B cell (primary cell): ENCODE measurements around the gene SOD3. TPM values are rescaled to one million over a fixed set of nuclear protein-coding genes. Genes with fewer than 3 reads are reported as not detected.

Source experiments
- ATAC-seq: fragments of 200-7000 bp; cut with Tn5 transposase; one replicate; pipeline ENCODE4 v1.10.0; 2021; ENCODE audit warnings: low read depth, mild to moderate bottlenecking, moderate number of reproducible peaks, moderate library complexity
- CTCF ChIA-PET: fragments of 350-600 bp; sonication (Branson Sonifier 250); formaldehyde crosslinking; loops from one replicate; lab custom pipeline; 2021; ENCODE audit warnings: antibody characterized with exemption, inconsistent platforms; lab: Charles Lee
- POLR2A ChIA-PET: fragments of 350-600 bp; sonication (Branson Sonifier 250); formaldehyde crosslinking; loops from one replicate; lab custom pipeline; 2021; ENCODE audit warnings: antibody characterized with exemption; lab: Charles Lee
- DNase-seq: peaks from one replicate; pipeline ENCODE4 v3.0.0; 2013
- H2AFZ ChIP-seq: 2 replicates; pipeline ENCODE4 v1.6.1; 2012; ENCODE audit warnings: mild to moderate bottlenecking, low read depth, low read length; ENCODE audit not compliant: insufficient read depth, poor library complexity, severe bottlenecking
- H3K27ac ChIP-seq, 2 donors: 1 replicate in 1 of 2; 2 replicates in 1 of 2; pipeline ENCODE4 v1.5.1; 2012 to 2013; ENCODE audit warnings: low read length in 2 of 2, mild to moderate bottlenecking in 2 of 2, moderate library complexity in 1 of 2
- H3K27me3 ChIP-seq, 4 experiments: fragments of 200-600 bp in 1 of 4; sonication (generic) in 1 of 4; replicated peaks in 1 of 4; 1 replicate in 2 of 4; 2 replicates in 2 of 4; pipeline versions ENCODE4 v1.6.1 to v1.7.0; 2013 to 2016; ENCODE audit warnings: low read length in 3 of 4, mild to moderate bottlenecking in 2 of 4, mixed read lengths in 1 of 4, moderate library complexity in 1 of 4; ENCODE audit not compliant: insufficient read depth in 4 of 4, control insufficient read depth in 3 of 4; ENCODE audit errors: control extremely low read depth in 1 of 4
- H3K36me3 ChIP-seq, 2 experiments: replicated peaks in 1 of 2; 1 replicate in 1 of 2; 2 replicates in 1 of 2; pipeline versions ENCODE4 v1.6.1 to v1.7.1; 2013; ENCODE audit warnings: low read length in 1 of 2; ENCODE audit not compliant: insufficient read depth in 2 of 2, control insufficient read depth in 1 of 2; ENCODE audit errors: control extremely low read depth in 1 of 2, extremely low read depth in 1 of 2
- H3K4me1 ChIP-seq, 2 donors: fragments of 200-600 bp in 1 of 2; sonication (generic) in 1 of 2; 1 replicate in 1 of 2; 2 replicates in 1 of 2; pipeline versions ENCODE4 v1.5.1 to v1.6.1; 2013 to 2017; ENCODE audit warnings: low read length in 2 of 2; ENCODE audit not compliant: control insufficient read depth in 2 of 2, insufficient read depth in 2 of 2
- H3K4me2 ChIP-seq: replicated peaks from 2 replicates; pipeline ENCODE3; 2012; ENCODE audit warnings: mild to moderate bottlenecking, low read depth, low read length; ENCODE audit not compliant: poor library complexity, severe bottlenecking
- H3K4me3 ChIP-seq, 5 experiments: fragments of 200-600 bp in 1 of 5; sonication (generic) in 1 of 5; 1 replicate in 3 of 5; 2 replicates in 2 of 5; pipeline versions ENCODE4 v1.5.1 to v1.7.0; 2011 to 2016; ENCODE audit warnings: low read length in 4 of 5, mild to moderate bottlenecking in 4 of 5, low read depth in 2 of 5, control low read depth in 1 of 5, moderate library complexity in 1 of 5; ENCODE audit not compliant: insufficient read depth in 1 of 5; ENCODE audit errors: control extremely low read depth in 1 of 5, extremely low read depth in 1 of 5
- H3K79me2 ChIP-seq: fragments of 200-600 bp; sonication (generic); one replicate; pipeline ENCODE4 v1.6.0; 2016; ENCODE audit warnings: low read length; ENCODE audit not compliant: control insufficient read depth, insufficient read depth
- H3K9ac ChIP-seq: fragments of 200-600 bp; sonication (generic); 2 replicates; pipeline ENCODE4 v1.6.1; 2017; ENCODE audit warnings: mild to moderate bottlenecking, low read length, moderate library complexity
- H3K9me3 ChIP-seq, 3 donors: one replicate each; pipeline versions ENCODE4 v1.6.1 to v1.7.1; 2013; ENCODE audit warnings: low read length in 2 of 3; ENCODE audit not compliant: control insufficient read depth in 2 of 3, insufficient read depth in 1 of 3; ENCODE audit errors: control extremely low read depth in 1 of 3
- H4K20me1 ChIP-seq: 2 replicates; pipeline ENCODE4 v1.6.0; 2012; ENCODE audit warnings: mild to moderate bottlenecking, low read length; ENCODE audit not compliant: insufficient read depth, control insufficient read depth, poor library complexity, severe bottlenecking
- H3K27ac Mint-ChIP-seq: one replicate; pipeline ENCODE4 v1.8.0; 2021; ENCODE audit warnings: mixed read lengths
- H3K27me3 Mint-ChIP-seq: one replicate; pipeline ENCODE4 v1.8.0; 2021; ENCODE audit warnings: mixed read lengths
- H3K4me1 Mint-ChIP-seq: one replicate; pipeline ENCODE4 v1.8.0; 2021; ENCODE audit warnings: mixed read lengths
- H3K4me3 Mint-ChIP-seq: one replicate; pipeline ENCODE4 v1.8.0; 2021; ENCODE audit warnings: mixed read lengths
- H3K9me3 Mint-ChIP-seq: one replicate; pipeline ENCODE4 v1.8.0; 2022; ENCODE audit warnings: mixed read lengths; ENCODE audit not compliant: insufficient read depth
- EZH2 ChIP-seq: IDR thresholded peaks from 2 replicates; pipeline ENCODE4 v1.6.1; 2012; ENCODE audit warnings: borderline replicate concordance, low read depth, mild to moderate bottlenecking, moderate library complexity, low read length; ENCODE audit not compliant: insufficient read depth, poor library complexity, severe bottlenecking
- WGBS: methylation state at CpG from one replicate; pipeline ENCODE4 v1.1.5; 2013; ENCODE audit warnings: missing lambda C conversion rate; ENCODE audit not compliant: insufficient coverage; 5-methylcytosine and 5-hydroxymethylcytosine counted together
- intact Hi-C: fragments of 100-400 bp; cut with micrococcal nuclease; formaldehyde crosslinking; loops from one replicate; pipeline ENCODE4 v1.10.0; 2022
- polyA plus RNA-seq: library from polyadenylated mRNA; depleted of rRNA; stranded (reverse); fragments of >200 nt; gene quantifications from 2 replicates; pipeline ENCODE4 v1.2.3, GENCODE V29; 2012
- total RNA-seq, 2 donors: library from RNA; stranded (reverse); fragments of 120-200 nt in 1 of 2; gene quantifications; 1 replicate in 1 of 2; 2 replicates in 1 of 2; pipeline versions ENCODE4 v1.2.3 to v1.2.4, GENCODE V29; 2013 to 2022
- TF ChIP-seq, protein P1 (sequence below): fragments of 200-600 bp; IDR thresholded peaks from one replicate; pipeline ENCODE4 v1.8.0; 2022; ENCODE audit warnings: antibody characterized with exemption, mild to moderate bottlenecking

The SOD3 gene
- total and polyA plus RNA-seq, 2 donors (not counting 1 experiment from before 2014, with no cell fraction given), result not detected

DNA sequence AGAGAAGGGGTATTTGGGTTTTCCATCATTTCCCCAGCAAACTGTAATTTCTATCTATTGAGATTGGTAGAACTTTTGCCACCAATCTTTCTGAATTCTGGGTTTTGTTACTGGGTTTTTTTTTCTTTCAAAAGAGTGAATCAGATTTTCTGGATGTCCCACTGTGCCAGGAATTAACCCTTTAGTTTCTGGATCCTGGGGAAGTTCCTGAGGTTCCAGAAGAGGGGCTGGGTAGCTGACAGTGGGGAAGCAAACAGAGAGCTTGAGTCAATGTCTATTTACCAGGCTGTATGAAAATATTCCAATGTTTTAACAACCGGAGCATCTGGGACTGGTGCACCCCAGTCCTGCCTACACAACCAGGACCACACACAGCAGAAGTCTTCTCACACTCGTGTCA lies 25.8 kb upstream of the SOD3 start:
- CTCF ChIA-PET, result no interaction called here
- intact Hi-C loops, result no loop called here
- Histone ChIP-seq H3K9me3 (no peaks in the 10 kb centered on the region), H2AFZ (no peak overlapping the region), H3K9ac (no peak overlapping the region), H3K27ac (no peak overlapping the region), H3K4me1 (no peaks in the 10 kb centered on the region), H3K79me2 (no peaks in the 10 kb centered on the region), H3K4me2 (no peak overlapping the region), H3K36me3 (no peaks in the 10 kb centered on the region), H3K4me3 (no peak overlapping the region), H4K20me1 (no peaks in the 10 kb centered on the region), H3K27me3 (no peaks in the 10 kb centered on the region)
- Mint-ChIP-seq H3K27me3 (no peaks in the 10 kb centered on the region), H3K4me3 (no peak overlapping the region), H3K4me1 (no peaks in the 10 kb centered on the region), H3K9me3 (no peaks in the 10 kb centered on the region), H3K27ac (no peak overlapping the region)
- TF ChIP-seq, protein P1, sequence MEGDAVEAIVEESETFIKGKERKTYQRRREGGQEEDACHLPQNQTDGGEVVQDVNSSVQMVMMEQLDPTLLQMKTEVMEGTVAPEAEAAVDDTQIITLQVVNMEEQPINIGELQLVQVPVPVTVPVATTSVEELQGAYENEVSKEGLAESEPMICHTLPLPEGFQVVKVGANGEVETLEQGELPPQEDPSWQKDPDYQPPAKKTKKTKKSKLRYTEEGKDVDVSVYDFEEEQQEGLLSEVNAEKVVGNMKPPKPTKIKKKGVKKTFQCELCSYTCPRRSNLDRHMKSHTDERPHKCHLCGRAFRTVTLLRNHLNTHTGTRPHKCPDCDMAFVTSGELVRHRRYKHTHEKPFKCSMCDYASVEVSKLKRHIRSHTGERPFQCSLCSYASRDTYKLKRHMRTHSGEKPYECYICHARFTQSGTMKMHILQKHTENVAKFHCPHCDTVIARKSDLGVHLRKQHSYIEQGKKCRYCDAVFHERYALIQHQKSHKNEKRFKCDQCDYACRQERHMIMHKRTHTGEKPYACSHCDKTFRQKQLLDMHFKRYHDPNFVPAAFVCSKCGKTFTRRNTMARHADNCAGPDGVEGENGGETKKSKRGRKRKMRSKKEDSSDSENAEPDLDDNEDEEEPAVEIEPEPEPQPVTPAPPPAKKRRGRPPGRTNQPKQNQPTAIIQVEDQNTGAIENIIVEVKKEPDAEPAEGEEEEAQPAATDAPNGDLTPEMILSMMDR, result no peak
- no peak for TF ChIP-seq EZH2
- DNase-seq, result no peak
- POLR2A ChIA-PET, result no interaction called here
- WGBS, result 94% methylated on average over 2 of the region's 2 CpGs
- ATAC-seq, result no peak

DNA sequence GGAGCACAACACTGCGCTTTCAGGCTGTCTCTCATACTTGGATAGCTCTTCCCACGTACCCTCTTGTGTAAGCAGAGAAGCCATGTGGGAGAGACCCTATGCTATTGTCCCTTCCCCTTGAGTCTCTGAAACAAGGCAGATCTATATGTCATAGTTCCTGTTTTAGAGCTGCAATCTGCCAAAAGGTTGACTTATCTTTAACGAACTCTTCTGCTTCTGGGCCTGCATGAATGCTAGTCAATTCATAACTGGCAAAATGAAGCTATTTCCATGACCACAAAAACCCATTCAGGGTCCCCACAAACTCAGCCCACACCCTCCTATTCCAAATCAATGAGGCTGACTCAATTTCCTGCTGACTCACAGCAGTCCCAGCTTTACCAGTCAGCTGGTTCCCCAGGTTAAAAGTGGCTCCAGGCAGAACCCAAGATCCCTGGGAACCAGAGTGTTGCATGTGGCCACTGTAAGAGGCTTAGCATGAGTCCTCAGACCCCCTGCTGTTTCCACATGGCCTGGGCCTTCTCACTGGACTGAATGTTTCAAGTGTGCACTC lies 25.3 kb upstream of the SOD3 start:
- H4K20me1 ChIP-seq, result no peaks in the 10 kb centered on the region
- H3K27me3 ChIP-seq, result no peaks in the 10 kb centered on the region
- H3K9me3 Mint-ChIP-seq, result no peaks in the 10 kb centered on the region
- ChIA-PET POLR2A (no interaction called here), CTCF (no interaction called here)
- ATAC-seq (no peak), DNase-seq (no peak)
- H2AFZ ChIP-seq, result no peak overlapping the region
- H3K9me3 ChIP-seq, result no peaks in the 10 kb centered on the region
- no peaks in the 10 kb centered on the region for H3K4me1 ChIP-seq
- no peak overlapping the region for H3K27ac Mint-ChIP-seq
- WGBS, result 74% methylated on average over 3 of the region's 3 CpGs
- H3K27ac ChIP-seq, result no peak overlapping the region
- no peaks in the 10 kb centered on the region for H3K4me1 Mint-ChIP-seq
- H3K9ac ChIP-seq, result no peak overlapping the region
- no peak overlapping the region for H3K4me2 ChIP-seq
- H3K27me3 Mint-ChIP-seq, result no peaks in the 10 kb centered on the region
- no peak overlapping the region for H3K4me3 Mint-ChIP-seq
- no peak overlapping the region for H3K4me3 ChIP-seq
- H3K36me3 ChIP-seq, result no peaks in the 10 kb centered on the region
- no peaks in the 10 kb centered on the region for H3K79me2 ChIP-seq
- intact Hi-C loops, result no loop called here
- TF ChIP-seq, protein P1, result no peak
- no peak for TF ChIP-seq EZH2
